Measurements from ENCODE around the gene DLG1.
A peak's percentile ranks its signal among the peaks of the same experiment; 100 is the strongest.

DLG1 gene

GRCh38 chr3:197292648-197293047 lies 5.8 kb downstream of the DLG1 start:
- H3K4me3 ChIP-seq (ENCODE audit: low read length), result no peak overlapping the region
- no peak for TF ChIP-seq CTCF (IDR thresholded peaks at IDR 0.05; ENCODE audit: insufficient read depth, low read depth, low read length, missing control alignments)
- no peak for DNase-seq (ENCODE audit: low read depth)

- no peak for TF ChIP-seq CTCF (IDR thresholded peaks at IDR 0.05; ENCODE audit: insufficient read depth, low read depth, low read length, missing control alignments)
- no peak for DNase-seq (ENCODE audit: low read depth)
- H3K4me3 ChIP-seq (ENCODE audit: low read length), result no peak overlapping the region
These were observed 6.2 kb downstream of the DLG1 start for GRCh38 chr3:197292083-197292646.

GRCh38 chr3:197289726-197290125 lies 8.7 kb downstream of the DLG1 start:
- no peak overlapping the region for H3K4me3 ChIP-seq (ENCODE audit: low read length)
- DNase-seq (ENCODE audit: low read depth), result peak; percentile 61
- TF ChIP-seq CTCF (IDR thresholded peaks at IDR 0.05; ENCODE audit: insufficient read depth, low read depth, low read length, missing control alignments), result no peak

GRCh38 chr3:197286678-197287077 lies 11.7 kb downstream of the DLG1 start:
- no peak for TF ChIP-seq CTCF (IDR thresholded peaks at IDR 0.05; ENCODE audit: insufficient read depth, low read depth, low read length, missing control alignments)
- no peak overlapping the region for H3K4me3 ChIP-seq (ENCODE audit: low read length)
- DNase-seq (ENCODE audit: low read depth), result no peak

GRCh38 chr3:197285557-197285956 lies 12.9 kb downstream of the DLG1 start:
- H3K4me3 ChIP-seq (ENCODE audit: low read length), result no peak overlapping the region
- TF ChIP-seq CTCF (IDR thresholded peaks at IDR 0.05; ENCODE audit: insufficient read depth, low read depth, low read length, missing control alignments), result no peak
- DNase-seq (ENCODE audit: low read depth), result no peak

- H3K4me3 ChIP-seq (ENCODE audit: low read length), result no peak overlapping the region
- DNase-seq (ENCODE audit: low read depth), result no peak
- TF ChIP-seq CTCF (IDR thresholded peaks at IDR 0.05; ENCODE audit: insufficient read depth, low read depth, low read length, missing control alignments), result no peak
These were observed 15.4 kb downstream of the DLG1 start for GRCh38 chr3:197283045-197283444.

- no peak for DNase-seq (ENCODE audit: low read depth)
- TF ChIP-seq CTCF (IDR thresholded peaks at IDR 0.05; ENCODE audit: insufficient read depth, low read depth, low read length, missing control alignments), result no peak
- no peak overlapping the region for H3K4me3 ChIP-seq (ENCODE audit: low read length)
These were observed 16.6 kb downstream of the DLG1 start for GRCh38 chr3:197281849-197282248.

Measured in epithelial cell of esophagus (primary cell).